DND-41 (cell line): Measurements from ENCODE around the gene ACOT4.

Experiments used
- CTCF ChIP-seq: IDR thresholded peaks from 2 replicates; pipeline ENCODE4 v1.5.1; 2012; ENCODE audit warnings: borderline replicate concordance, low read length, moderate library complexity, mild to moderate bottlenecking; ENCODE audit not compliant: poor library complexity, severe bottlenecking; ENCODE audit errors: extremely low read depth
- EZH2 ChIP-seq: IDR thresholded peaks from 3 replicates; pipeline ENCODE4 v1.6.1; 2012; ENCODE audit warnings: borderline replicate concordance, low read depth, mild to moderate bottlenecking, moderate library complexity, low read length, inconsistent platforms; ENCODE audit not compliant: severe bottlenecking

GRCh38 chr14:73623504-73624054 is 31.9 kb downstream of the ACOT4 start:
- TF ChIP-seq CTCF (no peak), EZH2 (no peak)
